Measurements from ENCODE around the gene CYP3A7.
"Not testable (repeated sequence)": the region's sequence is repeated elsewhere in the genome, so short reads cannot be mapped to it uniquely, and the experiment has no call there.

Gene CYP3A7

GRCh38 chr7:99665312-99666012, 69.5 kb downstream of the CYP3A7 start:
- no peak for DNase-seq

- not testable (repeated sequence) for DNase-seq
Observed at GRCh38 chr7:99657879-99658278, 77.1 kb downstream of the CYP3A7 start.
